Nephron progenitor cell (in vitro differentiated cells): ENCODE measurements around the gene EREG.

Experiments
- DNase-seq: peaks from one replicate; pipeline ENCODE4 v3.0.0; 2021
- H3K27ac Mint-ChIP-seq: 2 replicates; pipeline ENCODE4 v1.8.0; 2021; ENCODE audit warnings: mild to moderate bottlenecking, moderate library complexity, mixed read lengths
- H3K27me3 Mint-ChIP-seq: 2 replicates; pipeline ENCODE4 v1.8.0; 2021; ENCODE audit warnings: mild to moderate bottlenecking, low read depth, mixed read lengths; ENCODE audit not compliant: poor library complexity
- H3K36me3 Mint-ChIP-seq: 2 replicates; pipeline ENCODE4 v1.8.0; 2021; ENCODE audit warnings: low read depth, mixed read lengths
- H3K4me1 Mint-ChIP-seq: 2 replicates; pipeline ENCODE4 v1.8.0; 2021; ENCODE audit warnings: mixed read lengths
- H3K4me3 Mint-ChIP-seq: 2 replicates; pipeline ENCODE4 v1.8.0; 2021; ENCODE audit warnings: mild to moderate bottlenecking, moderate library complexity, mixed read lengths
- H3K9me3 Mint-ChIP-seq: 2 replicates; pipeline ENCODE4 v1.8.0; 2021; ENCODE audit warnings: mild to moderate bottlenecking, moderate library complexity, mixed read lengths
- TF ChIP-seq, protein P1 (sequence below): fragments of 200-600 bp; sonication (generic); IDR thresholded peaks from 2 replicates; pipeline ENCODE4 v1.5.0; 2021; ENCODE audit warnings: antibody characterized with exemption

The EREG gene, protein sequence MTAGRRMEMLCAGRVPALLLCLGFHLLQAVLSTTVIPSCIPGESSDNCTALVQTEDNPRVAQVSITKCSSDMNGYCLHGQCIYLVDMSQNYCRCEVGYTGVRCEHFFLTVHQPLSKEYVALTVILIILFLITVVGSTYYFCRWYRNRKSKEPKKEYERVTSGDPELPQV

DNA sequence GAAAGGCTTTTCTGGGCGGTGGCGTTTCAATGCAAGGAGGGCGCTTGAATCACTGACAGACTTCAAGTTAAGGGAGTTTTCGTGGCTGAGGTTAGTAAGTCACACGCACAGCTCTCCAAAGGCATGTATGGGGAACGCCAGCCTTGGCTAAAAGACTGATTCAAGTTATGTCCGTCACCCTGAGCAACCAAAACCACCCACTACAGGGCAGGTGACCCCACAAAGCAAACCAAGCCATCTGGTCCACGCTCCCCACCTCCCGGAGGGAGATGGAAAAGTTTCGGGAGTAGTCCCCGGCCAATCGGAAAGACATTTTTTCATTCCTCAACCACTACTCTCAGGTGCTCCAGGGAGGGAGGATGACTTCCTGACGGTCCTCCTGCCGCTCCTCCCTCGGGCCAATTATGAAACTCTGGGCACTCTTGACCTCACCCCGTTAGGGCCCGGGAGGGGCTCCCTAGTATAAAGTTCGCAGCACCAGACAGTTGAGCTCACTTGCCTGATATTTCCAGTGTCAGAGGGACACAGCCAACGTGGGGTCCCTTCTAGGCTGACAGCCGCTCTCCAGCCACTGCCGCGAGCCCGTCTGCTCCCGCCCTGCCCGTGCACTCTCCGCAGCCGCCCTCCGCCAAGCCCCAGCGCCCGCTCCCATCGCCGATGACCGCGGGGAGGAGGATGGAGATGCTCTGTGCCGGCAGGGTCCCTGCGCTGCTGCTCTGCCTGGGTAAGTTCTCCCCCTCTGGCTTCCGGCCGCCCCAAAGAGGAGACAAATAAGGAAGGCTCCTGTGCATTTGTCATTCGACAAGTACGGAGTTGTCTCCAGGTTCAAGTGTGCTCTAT lies at the start of gene EREG:
EREG (plus strand) TSS at position 494 of the 840 bp plus-strand sequence; CDS start at position 658, 164 bp downstream.
- Mint-ChIP-seq H3K27ac (no peak within 1 kb of the TSS), H3K27me3 (peaks cover 56% of the 10 kb centered on the region), H3K9me3 (no peaks in the 10 kb centered on the region), H3K4me1 (peaks cover 18% of the 10 kb centered on the region), H3K36me3 (no peaks in the 10 kb centered on the region), H3K4me3 (peak within 1 kb of the TSS; percentile 77)
- peak; percentile 76 for DNase-seq
- TF ChIP-seq, protein P1, sequence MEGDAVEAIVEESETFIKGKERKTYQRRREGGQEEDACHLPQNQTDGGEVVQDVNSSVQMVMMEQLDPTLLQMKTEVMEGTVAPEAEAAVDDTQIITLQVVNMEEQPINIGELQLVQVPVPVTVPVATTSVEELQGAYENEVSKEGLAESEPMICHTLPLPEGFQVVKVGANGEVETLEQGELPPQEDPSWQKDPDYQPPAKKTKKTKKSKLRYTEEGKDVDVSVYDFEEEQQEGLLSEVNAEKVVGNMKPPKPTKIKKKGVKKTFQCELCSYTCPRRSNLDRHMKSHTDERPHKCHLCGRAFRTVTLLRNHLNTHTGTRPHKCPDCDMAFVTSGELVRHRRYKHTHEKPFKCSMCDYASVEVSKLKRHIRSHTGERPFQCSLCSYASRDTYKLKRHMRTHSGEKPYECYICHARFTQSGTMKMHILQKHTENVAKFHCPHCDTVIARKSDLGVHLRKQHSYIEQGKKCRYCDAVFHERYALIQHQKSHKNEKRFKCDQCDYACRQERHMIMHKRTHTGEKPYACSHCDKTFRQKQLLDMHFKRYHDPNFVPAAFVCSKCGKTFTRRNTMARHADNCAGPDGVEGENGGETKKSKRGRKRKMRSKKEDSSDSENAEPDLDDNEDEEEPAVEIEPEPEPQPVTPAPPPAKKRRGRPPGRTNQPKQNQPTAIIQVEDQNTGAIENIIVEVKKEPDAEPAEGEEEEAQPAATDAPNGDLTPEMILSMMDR: no peak

DNA sequence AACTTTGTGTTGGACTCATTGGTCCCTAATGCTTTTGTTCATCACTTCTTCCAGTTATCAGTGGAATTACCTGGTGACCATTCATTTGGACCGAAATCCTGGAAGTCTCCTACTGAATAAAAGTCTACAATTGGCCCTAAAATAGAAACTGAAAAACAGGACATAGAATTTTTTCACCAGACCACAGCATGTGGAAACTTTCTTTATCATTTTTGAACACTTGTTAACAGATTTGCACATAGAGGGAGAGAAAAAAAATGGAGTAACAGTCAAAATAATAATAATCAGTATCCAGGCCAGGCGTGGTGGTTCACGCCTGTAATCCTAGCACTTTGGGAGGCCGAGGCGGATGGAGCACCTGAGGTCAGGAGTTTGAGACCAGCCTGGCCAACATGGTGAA lies 49.6 kb upstream of the EREG start:
- no peak for DNase-seq
- no peak overlapping the region for H3K27ac Mint-ChIP-seq
- H3K9me3 Mint-ChIP-seq: no peaks in the 10 kb centered on the region
- no peaks in the 10 kb centered on the region for H3K4me1 Mint-ChIP-seq
- peaks cover 4% of the 10 kb centered on the region for H3K27me3 Mint-ChIP-seq
- H3K4me3 Mint-ChIP-seq: no peak overlapping the region
- H3K36me3 Mint-ChIP-seq: no peaks in the 10 kb centered on the region
- TF ChIP-seq, protein P1: no peak

DNA sequence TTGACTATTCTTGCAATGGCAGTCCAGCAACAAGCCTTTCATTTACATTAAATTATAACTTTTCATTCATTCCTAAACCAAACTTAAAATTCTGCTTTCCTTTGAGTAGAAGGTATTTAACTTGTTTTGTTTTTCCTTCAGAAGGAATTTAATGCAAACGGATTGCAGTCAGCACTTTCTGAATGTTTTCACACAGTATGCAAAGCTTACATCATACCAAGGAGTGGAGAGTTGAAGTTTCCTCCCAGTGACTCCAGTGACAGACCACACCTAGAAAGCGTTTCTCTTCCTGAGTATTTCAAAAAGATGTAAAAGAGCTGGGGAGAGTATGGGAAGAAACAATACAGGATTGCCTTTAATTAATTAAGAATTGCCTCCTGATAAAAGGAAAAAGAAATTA lies 48.5 kb upstream of the EREG start:
- Mint-ChIP-seq H3K4me3 (no peak overlapping the region), H3K9me3 (no peaks in the 10 kb centered on the region), H3K27ac (no peak overlapping the region), H3K27me3 (peaks cover 4% of the 10 kb centered on the region), H3K36me3 (no peaks in the 10 kb centered on the region), H3K4me1 (no peaks in the 10 kb centered on the region)
- TF ChIP-seq, protein P1: no peak
- DNase-seq: no peak

DNA sequence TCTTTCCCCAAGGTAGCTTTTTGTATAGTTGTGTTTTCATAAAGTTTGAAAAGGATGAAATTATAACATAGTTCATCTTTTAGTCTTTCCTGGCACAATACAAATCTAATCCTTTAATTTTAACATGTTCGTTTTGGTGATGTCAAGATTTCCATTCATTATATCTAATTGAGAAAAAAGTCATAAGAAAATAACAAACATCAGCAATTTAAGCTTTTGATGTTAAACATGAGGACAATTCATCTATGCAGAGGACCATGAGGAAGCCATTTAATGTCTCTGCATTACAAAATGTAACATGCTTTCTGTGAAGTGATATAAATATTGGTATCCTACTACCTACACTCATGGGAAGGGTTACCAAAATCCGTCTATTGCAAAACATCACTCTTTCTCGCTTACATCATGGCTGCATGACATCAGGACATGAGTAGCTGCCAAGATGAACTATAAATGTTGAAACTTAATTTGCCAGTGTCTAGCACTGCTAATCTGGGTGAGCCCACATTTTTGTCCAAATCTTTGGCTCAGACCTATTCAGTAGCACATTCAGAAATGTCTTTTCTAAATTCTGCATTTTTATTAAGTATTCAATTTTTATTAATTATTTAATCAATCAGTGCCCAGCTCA lies 47.2 kb upstream of the EREG start:
- Mint-ChIP-seq H3K9me3 (no peaks in the 10 kb centered on the region), H3K4me1 (no peaks in the 10 kb centered on the region), H3K27ac (no peak overlapping the region), H3K36me3 (no peaks in the 10 kb centered on the region), H3K27me3 (peaks cover 4% of the 10 kb centered on the region), H3K4me3 (no peak overlapping the region)
- DNase-seq: no peak
- TF ChIP-seq, protein P1: no peak

DNA sequence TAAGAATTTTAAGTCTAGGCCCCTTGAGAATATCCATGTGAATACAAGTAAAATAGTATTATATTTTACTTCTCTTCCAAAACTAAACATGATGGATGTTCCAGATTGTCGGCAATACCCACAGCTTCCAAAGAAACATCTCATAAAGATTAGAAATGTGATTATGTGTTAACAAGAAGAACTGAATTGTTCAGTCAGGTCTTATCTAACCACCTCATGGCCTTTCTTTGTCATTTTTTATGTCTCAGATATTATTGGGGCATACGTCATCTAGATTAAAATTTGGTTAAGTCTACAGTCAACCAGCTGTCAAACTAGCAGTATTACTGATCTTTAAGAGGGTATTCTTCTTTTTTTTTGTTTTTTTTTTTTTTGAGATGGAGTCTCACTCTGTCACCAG lies 46.7 kb upstream of the EREG start:
- TF ChIP-seq, protein P1: no peak
- Mint-ChIP-seq H3K27me3 (peaks cover 4% of the 10 kb centered on the region), H3K27ac (no peak overlapping the region), H3K36me3 (no peaks in the 10 kb centered on the region), H3K4me3 (no peak overlapping the region), H3K9me3 (no peaks in the 10 kb centered on the region), H3K4me1 (no peaks in the 10 kb centered on the region)
- no peak for DNase-seq
